GM12878 (cell line): ENCODE measurements around the gene PHACTR1. TPM values are rescaled to one million over a fixed set of nuclear protein-coding genes. Genes with fewer than 3 reads are reported as not detected.

ENCODE experiments used
- ATF3 ChIP-seq: IDR thresholded peaks from 2 replicates; pipeline ENCODE4 v1.6.1; 2011; ENCODE audit warnings: low read depth, mild to moderate bottlenecking, low read length, moderate library complexity, borderline replicate concordance; ENCODE audit errors: extremely low read depth
- BACH1 ChIP-seq: fragments of 450-650 bp; IDR thresholded peaks from 2 replicates; pipeline ENCODE4 v1.6.1; 2017; ENCODE audit warnings: mild to moderate bottlenecking, borderline replicate concordance
- BHLHE40 ChIP-seq, 2 experiments: fragments of 450-650 bp in 1 of 2; IDR thresholded peaks; 2 replicates each; pipeline ENCODE4 v1.6.1; 2011 to 2017; ENCODE audit warnings: low read depth in 2 of 2, borderline replicate concordance in 1 of 2, improper control_type of control experiment in 1 of 2, low read length in 1 of 2, mild to moderate bottlenecking in 1 of 2
- DPF2 ChIP-seq: fragments of 450-650 bp; IDR thresholded peaks from 2 replicates; pipeline ENCODE4 v1.6.1; 2017; ENCODE audit warnings: mild to moderate bottlenecking
- E2F8 ChIP-seq: fragments of 450-650 bp; IDR thresholded peaks from 2 replicates; pipeline ENCODE4 v1.6.1; 2018; ENCODE audit warnings: mild to moderate bottlenecking, low read depth, moderate library complexity; ENCODE audit not compliant: partially characterized antibody
- FOXK2 ChIP-seq: fragments of 450-650 bp; IDR thresholded peaks from 2 replicates; pipeline ENCODE4 v1.6.1; 2017; ENCODE audit warnings: mild to moderate bottlenecking, moderate library complexity
- NR2C2 ChIP-seq: IDR thresholded peaks from 2 replicates; pipeline ENCODE4 v1.6.1; 2011; ENCODE audit warnings: borderline replicate concordance, low read depth; ENCODE audit not compliant: control insufficient read depth, insufficient read length
- RCOR1 ChIP-seq: conservative IDR thresholded peaks from 2 replicates; pipeline ENCODE4 v1.6.1; 2012; ENCODE audit warnings: low read depth, low read length, improper control_type of control experiment
- SMAD1 ChIP-seq: fragments of 450-650 bp; IDR thresholded peaks from 2 replicates; pipeline ENCODE4 v1.6.1; 2018; ENCODE audit warnings: mild to moderate bottlenecking, low read depth; ENCODE audit not compliant: partially characterized antibody
- YY1 ChIP-seq: IDR thresholded peaks from 2 replicates; pipeline ENCODE4 v1.6.1; 2011; ENCODE audit warnings: low read depth, mild to moderate bottlenecking, low read length
- polyA plus RNA-seq, 11 experiments: library from polyadenylated mRNA; depleted of rRNA in 4 of 11; unstranded in 6 of 11; stranded (reverse) in 5 of 11; fragments of >200 nt; fragmentation: Nextera tagmentation in 4 of 11; fragmentation: Illumina TruSeq in 1 of 11; extraction: Ambion mirVana in 4 of 11; extraction: Trizol in 1 of 11; gene quantifications; 1 replicate in 1 of 11; 2 replicates in 10 of 11; pipeline versions ENCODE4 v1.2.1 to v1.2.3, GENCODE V29; 2011 to 2016; ENCODE audit warnings: inconsistent platforms in 2 of 11, missing spikeins in 2 of 11, low read depth in 1 of 11
- total RNA-seq, 4 experiments: library from RNA; depleted of rRNA in 3 of 4; stranded (reverse); fragments of >200 nt in 3 of 4; fragmentation: Illumina TruSeq in 1 of 4; extraction: Trizol in 1 of 4; gene quantifications; 2 replicates each; pipeline versions ENCODE4 v1.2.1 to v1.2.3, GENCODE V29; 2013 to 2021
- TF ChIP-seq, protein P1 (sequence below): fragments of 150-350 bp; IDR thresholded peaks from 2 replicates; pipeline ENCODE4 v1.6.1; 2016; ENCODE audit warnings: low read depth, low read length

Gene PHACTR1
- total and polyA plus RNA-seq, 10 of the 15 experiments (the other 5 are each of a cell fraction or from before 2014, with no cell fraction given): 34.2 to 94.6 (median 62.3) TPM

GRCh38 chr6:12823847-12824246, 107.3 kb downstream of the PHACTR1 start (continued):
- TF ChIP-seq E2F8 (no peak), NR2C2 (no peak), RCOR1 (no peak), DPF2 (no peak), YY1 (no peak), BHLHE40 (IDR thresholded peaks at IDR 0.05; ENCODE audit: borderline replicate concordance in 1 of 2, low read depth in 2 of 2, low read length in 1 of 2) (no peak), FOXK2 (no peak), BACH1 (no peak), SMAD1 (no peak), ATF3 (no peak)
- TF ChIP-seq, protein P1, sequence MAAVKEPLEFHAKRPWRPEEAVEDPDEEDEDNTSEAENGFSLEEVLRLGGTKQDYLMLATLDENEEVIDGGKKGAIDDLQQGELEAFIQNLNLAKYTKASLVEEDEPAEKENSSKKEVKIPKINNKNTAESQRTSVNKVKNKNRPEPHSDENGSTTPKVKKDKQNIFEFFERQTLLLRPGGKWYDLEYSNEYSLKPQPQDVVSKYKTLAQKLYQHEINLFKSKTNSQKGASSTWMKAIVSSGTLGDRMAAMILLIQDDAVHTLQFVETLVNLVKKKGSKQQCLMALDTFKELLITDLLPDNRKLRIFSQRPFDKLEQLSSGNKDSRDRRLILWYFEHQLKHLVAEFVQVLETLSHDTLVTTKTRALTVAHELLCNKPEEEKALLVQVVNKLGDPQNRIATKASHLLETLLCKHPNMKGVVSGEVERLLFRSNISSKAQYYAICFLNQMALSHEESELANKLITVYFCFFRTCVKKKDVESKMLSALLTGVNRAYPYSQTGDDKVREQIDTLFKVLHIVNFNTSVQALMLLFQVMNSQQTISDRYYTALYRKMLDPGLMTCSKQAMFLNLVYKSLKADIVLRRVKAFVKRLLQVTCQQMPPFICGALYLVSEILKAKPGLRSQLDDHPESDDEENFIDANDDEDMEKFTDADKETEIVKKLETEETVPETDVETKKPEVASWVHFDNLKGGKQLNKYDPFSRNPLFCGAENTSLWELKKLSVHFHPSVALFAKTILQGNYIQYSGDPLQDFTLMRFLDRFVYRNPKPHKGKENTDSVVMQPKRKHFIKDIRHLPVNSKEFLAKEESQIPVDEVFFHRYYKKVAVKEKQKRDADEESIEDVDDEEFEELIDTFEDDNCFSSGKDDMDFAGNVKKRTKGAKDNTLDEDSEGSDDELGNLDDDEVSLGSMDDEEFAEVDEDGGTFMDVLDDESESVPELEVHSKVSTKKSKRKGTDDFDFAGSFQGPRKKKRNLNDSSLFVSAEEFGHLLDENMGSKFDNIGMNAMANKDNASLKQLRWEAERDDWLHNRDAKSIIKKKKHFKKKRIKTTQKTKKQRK: no peak
